ENCODE results near the gene MYOF. TPM values are rescaled to one million over a fixed set of nuclear protein-coding genes. Genes with fewer than 3 reads are reported as not detected.
"Not testable (repeated sequence)": the region's sequence is repeated elsewhere in the genome, so short reads cannot be mapped to it uniquely, and the experiment has no call there.

The MYOF gene
- total and polyA plus RNA-seq, 2 donors (not counting 1 experiment from before 2014, with no cell fraction given): 298 to 314 TPM

DNA sequence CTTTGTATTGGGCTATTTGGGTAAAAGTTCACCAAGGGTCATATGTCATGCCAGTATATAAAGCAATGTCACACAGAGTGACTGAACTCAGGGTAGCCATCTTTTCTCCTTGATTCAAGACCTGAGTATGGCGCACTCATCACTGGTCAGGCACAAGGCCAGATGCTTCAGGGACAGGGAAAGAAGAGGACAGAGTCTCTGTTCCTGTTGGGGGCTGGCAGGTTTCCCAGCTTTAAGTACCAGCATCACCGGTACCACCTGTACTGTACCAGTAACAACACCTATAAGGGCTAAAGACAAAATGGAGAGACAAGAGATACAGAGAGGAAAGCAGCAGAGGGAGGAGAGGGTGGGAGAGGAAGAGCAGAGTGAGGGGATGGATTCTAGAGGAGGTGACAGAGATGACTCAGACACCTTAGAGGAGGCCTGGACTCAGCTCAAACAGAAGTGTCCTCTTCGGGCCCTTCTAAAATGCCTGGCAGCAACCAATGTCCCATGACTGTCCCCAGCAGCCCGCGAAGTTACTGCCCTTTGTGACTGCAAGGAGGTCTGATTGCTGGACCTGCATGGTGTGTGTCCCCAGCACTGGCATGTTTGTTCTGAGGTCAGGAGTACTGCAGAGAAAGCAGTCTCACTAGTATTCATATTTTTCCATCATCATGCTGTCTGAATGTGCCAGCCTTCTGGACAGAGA is 191.3 kb downstream of the MYOF start:
- Histone ChIP-seq H3K4me3 (replicated peaks in 1 of 4; ENCODE audit: control extremely low read depth in 1 of 4, insufficient read depth in 1 of 4, low read depth in 3 of 4, low read length in 4 of 4) (no peak overlapping the region), H2AFZ (ENCODE audit: low read length) (no peak overlapping the region), H3K9me3 (ENCODE audit: control insufficient read depth, insufficient read depth, low read depth, low read length) (no peaks in the 10 kb centered on the region), H3K27ac (ENCODE audit: insufficient read depth, low read length) (no peak overlapping the region), H3K79me2 (ENCODE audit: control insufficient read depth, insufficient read depth, low read length) (no peaks in the 10 kb centered on the region), H3K9ac (ENCODE audit: insufficient read depth, low read length) (no peak overlapping the region), H3K36me3 (ENCODE audit: control insufficient read depth, insufficient read depth, low read length) (no peaks in the 10 kb centered on the region), H4K20me1 (ENCODE audit: control insufficient read depth, extremely low read depth, insufficient read depth, low read length) (no peaks in the 10 kb centered on the region), H3K27me3 (ENCODE audit: control insufficient read depth, insufficient read depth, low read length) (no peaks in the 10 kb centered on the region), H3K4me1 (ENCODE audit: control insufficient read depth, extremely low read depth, insufficient read depth, low read length) (no peaks in the 10 kb centered on the region), H3K4me2 (ENCODE audit: extremely low read depth, insufficient read depth, low read length) (no peak overlapping the region)
- TF ChIP-seq EZH2 (IDR thresholded peaks at IDR 0.05; ENCODE audit: low read length, missing control alignments): no peak
- TF ChIP-seq, protein P1, sequence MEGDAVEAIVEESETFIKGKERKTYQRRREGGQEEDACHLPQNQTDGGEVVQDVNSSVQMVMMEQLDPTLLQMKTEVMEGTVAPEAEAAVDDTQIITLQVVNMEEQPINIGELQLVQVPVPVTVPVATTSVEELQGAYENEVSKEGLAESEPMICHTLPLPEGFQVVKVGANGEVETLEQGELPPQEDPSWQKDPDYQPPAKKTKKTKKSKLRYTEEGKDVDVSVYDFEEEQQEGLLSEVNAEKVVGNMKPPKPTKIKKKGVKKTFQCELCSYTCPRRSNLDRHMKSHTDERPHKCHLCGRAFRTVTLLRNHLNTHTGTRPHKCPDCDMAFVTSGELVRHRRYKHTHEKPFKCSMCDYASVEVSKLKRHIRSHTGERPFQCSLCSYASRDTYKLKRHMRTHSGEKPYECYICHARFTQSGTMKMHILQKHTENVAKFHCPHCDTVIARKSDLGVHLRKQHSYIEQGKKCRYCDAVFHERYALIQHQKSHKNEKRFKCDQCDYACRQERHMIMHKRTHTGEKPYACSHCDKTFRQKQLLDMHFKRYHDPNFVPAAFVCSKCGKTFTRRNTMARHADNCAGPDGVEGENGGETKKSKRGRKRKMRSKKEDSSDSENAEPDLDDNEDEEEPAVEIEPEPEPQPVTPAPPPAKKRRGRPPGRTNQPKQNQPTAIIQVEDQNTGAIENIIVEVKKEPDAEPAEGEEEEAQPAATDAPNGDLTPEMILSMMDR (conservative IDR thresholded peaks at IDR 0.05 in 1 of 2, IDR thresholded peaks at IDR 0.05 in 1 of 2; ENCODE audit: low read depth in 1 of 2, low read length in 2 of 2): no peak
- DNase-seq (ENCODE audit: low read depth in 2 of 2): no peak

DNA sequence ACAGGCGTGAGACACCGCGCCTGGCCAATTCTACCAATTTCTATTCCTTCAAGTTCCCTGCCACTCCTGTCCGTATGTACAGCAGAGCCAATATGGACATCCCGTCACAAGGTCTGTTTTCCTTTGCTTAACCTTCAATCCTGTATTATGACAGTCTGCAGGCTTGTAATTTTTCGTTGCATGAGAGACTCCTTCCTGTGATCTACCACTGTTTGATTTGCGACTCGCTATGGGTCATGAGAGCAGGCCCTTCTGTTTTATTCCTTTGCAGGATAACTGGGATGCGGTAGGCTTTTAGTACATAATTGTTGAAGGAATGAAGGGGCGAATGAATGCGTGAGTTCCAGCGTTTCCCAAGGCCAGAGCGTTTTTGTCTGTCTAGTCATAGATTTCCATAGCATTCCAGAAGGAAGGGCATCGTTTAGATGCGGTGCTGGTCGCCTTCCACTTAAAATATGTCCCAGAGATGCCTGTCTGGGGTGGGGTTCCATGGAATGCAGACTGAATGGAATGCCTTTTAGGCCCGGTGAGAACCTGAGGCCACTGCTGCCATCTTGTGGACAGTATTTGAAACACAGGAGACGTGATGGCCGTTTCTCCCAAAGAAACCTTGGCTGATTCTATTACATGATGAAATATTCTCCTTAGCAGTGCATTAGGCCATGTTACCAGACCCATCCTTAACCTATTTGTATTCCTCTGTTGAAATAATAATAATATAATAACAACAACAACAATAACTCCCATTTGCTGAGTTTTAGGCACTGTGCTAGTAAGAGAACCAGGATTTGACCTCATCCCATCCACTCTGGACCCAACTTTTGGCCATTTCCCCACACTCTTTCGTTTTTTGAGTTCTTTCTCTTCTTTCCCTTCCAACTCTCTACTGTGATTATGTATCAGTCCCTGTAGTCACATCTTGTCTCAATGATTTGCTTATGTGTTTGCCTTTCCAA is 193.2 kb downstream of the MYOF start:
- Histone ChIP-seq H3K27me3 (ENCODE audit: control insufficient read depth, insufficient read depth, low read length) (no peaks in the 10 kb centered on the region), H3K4me3 (replicated peaks in 1 of 4; ENCODE audit: control extremely low read depth in 1 of 4, insufficient read depth in 1 of 4, low read depth in 3 of 4, low read length in 4 of 4) (no peak overlapping the region), H2AFZ (ENCODE audit: low read length) (peak overlapping the region; percentile 29), H3K79me2 (ENCODE audit: control insufficient read depth, insufficient read depth, low read length) (no peaks in the 10 kb centered on the region), H3K27ac (ENCODE audit: insufficient read depth, low read length) (no peak overlapping the region), H3K4me1 (ENCODE audit: control insufficient read depth, extremely low read depth, insufficient read depth, low read length) (no peaks in the 10 kb centered on the region), H3K36me3 (ENCODE audit: control insufficient read depth, insufficient read depth, low read length) (no peaks in the 10 kb centered on the region), H3K9me3 (ENCODE audit: control insufficient read depth, insufficient read depth, low read depth, low read length) (no peaks in the 10 kb centered on the region), H3K9ac (ENCODE audit: insufficient read depth, low read length) (no peak overlapping the region), H3K4me2 (ENCODE audit: extremely low read depth, insufficient read depth, low read length) (no peak overlapping the region), H4K20me1 (ENCODE audit: control insufficient read depth, extremely low read depth, insufficient read depth, low read length) (no peaks in the 10 kb centered on the region)
- peak; percentile 71 to 96 for DNase-seq (ENCODE audit: low read depth in 2 of 2)
- TF ChIP-seq, protein P1 (conservative IDR thresholded peaks at IDR 0.05 in 1 of 2, IDR thresholded peaks at IDR 0.05 in 1 of 2; ENCODE audit: low read depth in 1 of 2, low read length in 2 of 2): peak; percentile 75 to 82
- no peak for TF ChIP-seq EZH2 (IDR thresholded peaks at IDR 0.05; ENCODE audit: low read length, missing control alignments)

DNA sequence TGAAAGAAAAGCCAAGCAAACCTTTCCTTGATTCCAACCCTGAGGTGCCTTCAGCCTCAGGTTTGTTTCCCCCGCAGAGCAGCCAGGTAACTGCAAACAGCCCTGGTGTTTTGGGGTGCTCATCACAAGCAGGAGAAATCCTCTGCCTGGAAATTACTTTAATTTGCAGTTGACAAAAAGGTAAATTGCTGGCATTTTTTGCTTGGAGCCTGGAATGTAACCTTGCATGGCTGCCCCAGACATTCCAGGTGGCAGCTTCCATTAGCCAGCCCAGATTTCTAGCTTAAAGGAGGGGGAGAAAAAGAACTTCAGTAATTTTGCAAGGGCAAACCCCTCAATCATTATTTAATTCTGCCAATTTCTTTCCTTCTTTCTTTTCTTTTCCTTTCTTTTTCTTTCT is 194.4 kb downstream of the MYOF start:
- Histone ChIP-seq H3K4me3 (replicated peaks in 1 of 4; ENCODE audit: control extremely low read depth in 1 of 4, insufficient read depth in 1 of 4, low read depth in 3 of 4, low read length in 4 of 4) (no peak overlapping the region), H3K27me3 (ENCODE audit: control insufficient read depth, insufficient read depth, low read length) (no peaks in the 10 kb centered on the region), H3K9me3 (ENCODE audit: control insufficient read depth, insufficient read depth, low read depth, low read length) (no peaks in the 10 kb centered on the region), H3K9ac (ENCODE audit: insufficient read depth, low read length) (no peak overlapping the region), H3K4me2 (ENCODE audit: extremely low read depth, insufficient read depth, low read length) (no peak overlapping the region), H2AFZ (ENCODE audit: low read length) (no peak overlapping the region), H3K36me3 (ENCODE audit: control insufficient read depth, insufficient read depth, low read length) (no peaks in the 10 kb centered on the region), H3K79me2 (ENCODE audit: control insufficient read depth, insufficient read depth, low read length) (no peaks in the 10 kb centered on the region), H3K27ac (ENCODE audit: insufficient read depth, low read length) (no peak overlapping the region), H4K20me1 (ENCODE audit: control insufficient read depth, extremely low read depth, insufficient read depth, low read length) (no peaks in the 10 kb centered on the region), H3K4me1 (ENCODE audit: control insufficient read depth, extremely low read depth, insufficient read depth, low read length) (no peaks in the 10 kb centered on the region)
- peak in 1 of 2 donors; percentile 25 for DNase-seq (ENCODE audit: low read depth in 2 of 2)
- TF ChIP-seq, protein P1 (conservative IDR thresholded peaks at IDR 0.05 in 1 of 2, IDR thresholded peaks at IDR 0.05 in 1 of 2; ENCODE audit: low read depth in 1 of 2, low read length in 2 of 2): no peak
- TF ChIP-seq EZH2 (IDR thresholded peaks at IDR 0.05; ENCODE audit: low read length, missing control alignments): no peak

DNA sequence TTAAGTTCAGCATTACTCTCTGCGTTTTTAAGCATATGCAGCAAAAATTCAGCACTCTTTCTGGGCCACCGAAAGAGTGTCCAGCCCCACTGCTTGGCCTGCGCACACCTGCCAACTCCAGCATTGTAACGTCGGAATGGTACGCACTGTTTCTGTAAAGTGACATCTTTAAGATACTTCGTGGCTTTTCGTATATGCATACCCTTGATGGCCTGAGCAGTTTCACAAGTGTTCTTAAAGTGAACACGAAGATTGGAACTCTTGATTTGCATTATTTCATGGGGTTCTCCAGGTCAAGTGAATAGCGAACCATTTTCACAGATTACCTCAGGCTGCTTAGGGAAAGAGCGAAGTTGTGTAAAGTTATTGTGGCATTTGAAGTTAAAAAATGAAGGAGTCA is 197.9 kb downstream of the MYOF start:
- H3K4me3 ChIP-seq (replicated peaks in 1 of 4; ENCODE audit: control extremely low read depth in 1 of 4, insufficient read depth in 1 of 4, low read depth in 3 of 4, low read length in 4 of 4); H3K27ac ChIP-seq (ENCODE audit: insufficient read depth, low read length); H3K9me3 ChIP-seq (ENCODE audit: control insufficient read depth, insufficient read depth, low read depth, low read length); DNase-seq (ENCODE audit: low read depth in 2 of 2); H4K20me1 ChIP-seq (ENCODE audit: control insufficient read depth, extremely low read depth, insufficient read depth, low read length); H2AFZ ChIP-seq (ENCODE audit: low read length); H3K4me2 ChIP-seq (ENCODE audit: extremely low read depth, insufficient read depth, low read length); H3K4me1 ChIP-seq (ENCODE audit: control insufficient read depth, extremely low read depth, insufficient read depth, low read length); H3K9ac ChIP-seq (ENCODE audit: insufficient read depth, low read length); H3K36me3 ChIP-seq (ENCODE audit: control insufficient read depth, insufficient read depth, low read length); H3K79me2 ChIP-seq (ENCODE audit: control insufficient read depth, insufficient read depth, low read length); H3K27me3 ChIP-seq (ENCODE audit: control insufficient read depth, insufficient read depth, low read length): not testable (repeated sequence)
